Urinary bladder (tissue), 4 donors: ENCODE data around the gene PGBD5. TPM values are rescaled to one million over a fixed set of nuclear protein-coding genes. Genes with fewer than 3 reads are reported as not detected.

Experiments used
- DNase-seq: peaks from one replicate; pipeline ENCODE4 v3.0.0-alpha.2; 2015; ENCODE audit errors: extremely low spot score
- H3K27ac ChIP-seq: one replicate; pipeline ENCODE4 v1.5.1; 2013; ENCODE audit warnings: low read depth, mild to moderate bottlenecking, moderate library complexity
- H3K36me3 ChIP-seq: one replicate; pipeline ENCODE4 v1.6.1; 2013; ENCODE audit warnings: mild to moderate bottlenecking, moderate library complexity; ENCODE audit not compliant: insufficient read depth
- H3K4me1 ChIP-seq: one replicate; pipeline ENCODE4 v1.6.1; 2013; ENCODE audit warnings: mild to moderate bottlenecking, moderate library complexity; ENCODE audit not compliant: insufficient read depth
- H3K4me3 ChIP-seq: one replicate; pipeline ENCODE4 v1.5.1; 2013; ENCODE audit warnings: low read depth, low read length
- WGBS: extraction: QIAGEN DNeasy Blood & Tissue Kit; methylation state at CpG from one replicate; pipeline ENCODE4 v1.1.7; 2013; 5-methylcytosine and 5-hydroxymethylcytosine counted together
- polyA plus RNA-seq: library from polyadenylated mRNA; stranded (reverse); fragments of 200-250 nt; gene quantifications from one replicate; pipeline ENCODE4 v1.2.3, GENCODE V29; 2013
- total RNA-seq: library from RNA; depleted of rRNA; stranded (reverse); fragments of >200 nt; gene quantifications from one replicate; pipeline ENCODE4 v1.2.3, GENCODE V29; 2014
- donor health status: healthy with polysubstance abuse.
- donor health status: healthy.

The PGBD5 gene
- total and polyA plus RNA-seq, 2 donors, result 0.52 to 2.5 TPM

GRCh38 chr1:230321741-230322420 lies 104.3 kb downstream of the PGBD5 start:
- Histone ChIP-seq H3K27ac (no peak overlapping the region), H3K4me1 (no peaks in the 10 kb centered on the region), H3K4me3 (no peak overlapping the region), H3K36me3 (no peaks in the 10 kb centered on the region)
- 80% methylated on average over 18 of the region's 18 CpGs for WGBS
- DNase-seq, result no peak

GRCh38 chr1:230321341-230321740 lies 104.8 kb downstream of the PGBD5 start:
- Histone ChIP-seq H3K27ac (no peak overlapping the region), H3K4me3 (no peak overlapping the region), H3K4me1 (no peaks in the 10 kb centered on the region), H3K36me3 (no peaks in the 10 kb centered on the region)
- DNase-seq, result no peak
- WGBS, result 97% methylated on average over 9 of the region's 9 CpGs

GRCh38 chr1:230320804-230321203 lies 105.3 kb downstream of the PGBD5 start:
- H3K4me3 ChIP-seq, result no peak overlapping the region
- no peak overlapping the region for H3K27ac ChIP-seq
- no peaks in the 10 kb centered on the region for H3K36me3 ChIP-seq
- no peaks in the 10 kb centered on the region for H3K4me1 ChIP-seq
- WGBS, result 92% methylated on average over 4 of the region's 4 CpGs
- no peak for DNase-seq

GRCh38 chr1:230319014-230319747 lies 107.0 kb downstream of the PGBD5 start:
- Histone ChIP-seq H3K27ac (no peak overlapping the region), H3K36me3 (no peaks in the 10 kb centered on the region), H3K4me1 (no peaks in the 10 kb centered on the region), H3K4me3 (no peak overlapping the region)
- DNase-seq, result no peak
- WGBS, result 93% methylated on average over 17 of the region's 17 CpGs

- Histone ChIP-seq H3K4me3 (no peak overlapping the region), H3K36me3 (no peaks in the 10 kb centered on the region), H3K4me1 (no peaks in the 10 kb centered on the region), H3K27ac (no peak overlapping the region)
- DNase-seq, result no peak
- 64% methylated on average over 23 of the region's 23 CpGs for WGBS
Measured at GRCh38 chr1:230317823-230318819, 108.0 kb downstream of the PGBD5 start.

GRCh38 chr1:230316864-230317745 lies 109.0 kb downstream of the PGBD5 start:
- Histone ChIP-seq H3K4me1 (no peaks in the 10 kb centered on the region), H3K36me3 (no peaks in the 10 kb centered on the region), H3K27ac (no peak overlapping the region), H3K4me3 (no peak overlapping the region)
- DNase-seq, result no peak
- WGBS, result 84% methylated on average over 23 of the region's 23 CpGs

- no peak overlapping the region for H3K4me3 ChIP-seq
- no peak for DNase-seq
- WGBS, result 82% methylated on average over 6 of the region's 6 CpGs
- H3K4me1 ChIP-seq, result no peaks in the 10 kb centered on the region
- no peaks in the 10 kb centered on the region for H3K36me3 ChIP-seq
- no peak overlapping the region for H3K27ac ChIP-seq
Measured at GRCh38 chr1:230315099-230315498, 111.0 kb downstream of the PGBD5 start.

- H3K27ac ChIP-seq, result no peak overlapping the region
- H3K4me3 ChIP-seq, result no peak overlapping the region
- DNase-seq, result no peak
- no peaks in the 10 kb centered on the region for H3K4me1 ChIP-seq
- no peaks in the 10 kb centered on the region for H3K36me3 ChIP-seq
- 75% methylated on average over 8 of the region's 8 CpGs for WGBS
Measured at GRCh38 chr1:230314142-230314470, 112.0 kb downstream of the PGBD5 start.

GRCh38 chr1:230313453-230314141 lies 112.5 kb downstream of the PGBD5 start:
- H3K4me3 ChIP-seq, result no peak overlapping the region
- H3K4me1 ChIP-seq, result no peaks in the 10 kb centered on the region
- no peak overlapping the region for H3K27ac ChIP-seq
- no peak for DNase-seq
- 72% methylated on average over 12 of the region's 12 CpGs for WGBS
- no peaks in the 10 kb centered on the region for H3K36me3 ChIP-seq

GRCh38 chr1:230312676-230313075 lies 113.5 kb downstream of the PGBD5 start:
- 62% methylated on average over 3 of the region's 3 CpGs for WGBS

GRCh38 chr1:230310381-230311163 lies 115.6 kb downstream of the PGBD5 start:
- whole genome bisulfite sequencing, result 35% methylated on average over 14 of the region's 14 CpGs
- Histone ChIP-seq H3K4me3 (no peak overlapping the region), H3K4me1 (no peaks in the 10 kb centered on the region), H3K27ac (no peak overlapping the region), H3K36me3 (no peaks in the 10 kb centered on the region)
- peak; percentile 47 for DNase-seq

More at GRCh38 chr1:230312676-230313075, 113.5 kb downstream of the PGBD5 start:
- Histone ChIP-seq H3K4me1 (no peaks in the 10 kb centered on the region), H3K36me3 (no peaks in the 10 kb centered on the region), H3K27ac (no peak overlapping the region), H3K4me3 (no peak overlapping the region)
- no peak for DNase-seq

- Histone ChIP-seq H3K4me1 (no peaks in the 10 kb centered on the region), H3K4me3 (no peak overlapping the region), H3K27ac (no peak overlapping the region), H3K36me3 (no peaks in the 10 kb centered on the region)
- WGBS, result 93% methylated on average over 15 of the region's 15 CpGs
- no peak for DNase-seq
Measured at GRCh38 chr1:230309646-230310177, 116.4 kb downstream of the PGBD5 start.
